H1 (cell line): ENCODE results near the gene ERCC1. TPM values are rescaled to one million over a fixed set of nuclear protein-coding genes. Genes with fewer than 3 reads are reported as not detected.
A peak's percentile ranks its signal among the peaks of the same experiment; 100 is the strongest.

Source experiments
- CTCF ChIA-PET: fragments of 300-600 bp; sonication (Branson Sonifier 250); formaldehyde crosslinking; loops from one replicate; lab custom pipeline; 2021; ENCODE audit not compliant: partially characterized antibody; lab: Charles Lee
- POLR2A ChIA-PET: fragments of 300-600 bp; sonication (Branson Sonifier 250); formaldehyde crosslinking; loops from one replicate; lab custom pipeline; 2021; ENCODE audit warnings: inconsistent platforms; ENCODE audit not compliant: partially characterized antibody; lab: Charles Lee
- DNase-seq, 2 experiments: peaks; one replicate each; pipeline versions ENCODE4 v3.0.0 to v3.0.0-alpha.2; 2010 to 2022; ENCODE audit warnings: low spot score in 2 of 2, low read depth in 1 of 2, mixed read lengths in 1 of 2
- FAIRE-seq: peaks from 2 replicates; lab custom pipeline; 2011; peaks lifted over from hg19 to GRCh38; lab: Jason Lieb, UNC
- H2AFZ ChIP-seq: 2 replicates; pipeline ENCODE4 v1.8.1; 2012; ENCODE audit warnings: low read length, inconsistent platforms
- H2AK5ac ChIP-seq: 2 replicates; pipeline ENCODE4 v1.6.1; 2013; ENCODE audit warnings: low read depth, low read length
- H2BK120ac ChIP-seq: replicated peaks from 2 replicates; pipeline ENCODE3; 2013; ENCODE audit warnings: low read depth, low read length, inconsistent platforms
- H2BK12ac ChIP-seq: 2 replicates; pipeline ENCODE4 v1.6.1; 2013; ENCODE audit warnings: low read depth, low read length
- H2BK15ac ChIP-seq: 2 replicates; pipeline ENCODE4 v1.6.1; 2013; ENCODE audit warnings: low read length
- H2BK20ac ChIP-seq: 2 replicates; pipeline ENCODE4 v1.6.1; 2013; ENCODE audit warnings: low read length
- H2BK5ac ChIP-seq: 2 replicates; pipeline ENCODE4 v1.6.1; 2013; ENCODE audit warnings: low read depth, low read length
- H3K14ac ChIP-seq: 2 replicates; pipeline ENCODE4 v1.6.1; 2013; ENCODE audit warnings: inconsistent platforms; ENCODE audit not compliant: insufficient read length
- H3K18ac ChIP-seq: 2 replicates; pipeline ENCODE4 v1.6.1; 2013; ENCODE audit warnings: low read length; ENCODE audit errors: extremely low read depth
- H3K23ac ChIP-seq: 2 replicates; pipeline ENCODE4 v1.6.1; 2013; ENCODE audit warnings: inconsistent platforms; ENCODE audit not compliant: insufficient read length
- H3K23me2 ChIP-seq: 2 replicates; pipeline ENCODE4 v1.6.1; 2013; ENCODE audit warnings: low read depth, low read length
- H3K27ac ChIP-seq: 2 replicates; pipeline ENCODE4 v1.6.1; 2011; ENCODE audit warnings: low read depth, low read length, inconsistent platforms
- H3K27me3 ChIP-seq, 4 experiments: replicated peaks in 1 of 4; 1 replicate in 1 of 4; 2 replicates in 3 of 4; pipeline versions ENCODE4 v1.6.1 to v1.8.1; 2011 to 2013; ENCODE audit warnings: low read length in 3 of 4, mild to moderate bottlenecking in 3 of 4, inconsistent platforms in 2 of 4, mixed read lengths in 2 of 4, moderate library complexity in 1 of 4; ENCODE audit not compliant: control insufficient read depth in 3 of 4, insufficient read depth in 3 of 4; ENCODE audit errors: extremely low read depth in 1 of 4
- H3K36me3 ChIP-seq, 4 experiments: 2 replicates each; pipeline versions ENCODE4 v1.6.1 to v1.8.1; 2011 to 2013; ENCODE audit warnings: mild to moderate bottlenecking in 4 of 4, low read length in 3 of 4, moderate library complexity in 2 of 4, control low read depth in 1 of 4, inconsistent platforms in 1 of 4; ENCODE audit not compliant: insufficient read depth in 4 of 4, control insufficient read depth in 2 of 4
- H3K4ac ChIP-seq: replicated peaks from 2 replicates; pipeline ENCODE3; 2013; ENCODE audit warnings: low read length, low read depth, mixed read lengths, inconsistent platforms; ENCODE audit not compliant: insufficient read length
- H3K4me1 ChIP-seq, 4 experiments: replicated peaks in 1 of 4; 1 replicate in 1 of 4; 2 replicates in 3 of 4; pipeline versions ENCODE4 v1.6.1 to v1.8.1; 2011 to 2013; ENCODE audit warnings: low read length in 3 of 4, inconsistent platforms in 2 of 4, mixed read lengths in 1 of 4; ENCODE audit not compliant: insufficient read depth in 4 of 4, control insufficient read depth in 3 of 4
- H3K4me2 ChIP-seq, 2 experiments: 2 replicates each; pipeline versions ENCODE4 v1.6.1 to v1.8.1; 2011 to 2013; ENCODE audit warnings: low read depth in 2 of 2, low read length in 2 of 2, control low read depth in 1 of 2, inconsistent platforms in 1 of 2, mild to moderate bottlenecking in 1 of 2; ENCODE audit not compliant: insufficient read depth in 1 of 2
- H3K4me3 ChIP-seq, 4 experiments: fragments of 200-600, 300-600 bp in 1 of 4; sonication (generic), shearing (Covaris generic), sonication (Bioruptor Twin) in 1 of 4; 2 replicates each; pipeline versions ENCODE4 v1.5.1 to v1.8.1; 2011 to 2016; ENCODE audit warnings: low read length in 4 of 4, low read depth in 3 of 4, control low read depth in 2 of 4, inconsistent platforms in 2 of 4, mild to moderate bottlenecking in 2 of 4, mixed read lengths in 1 of 4, moderate library complexity in 1 of 4; ENCODE audit not compliant: insufficient read depth in 2 of 4; ENCODE audit errors: extremely low read depth in 1 of 4
- H3K56ac ChIP-seq: replicated peaks from 2 replicates; pipeline ENCODE3; 2013; ENCODE audit warnings: low read depth, mild to moderate bottlenecking, mixed read lengths, low read length, inconsistent platforms; ENCODE audit not compliant: insufficient read length
- H3K79me1 ChIP-seq: 2 replicates; pipeline ENCODE4 v1.6.1; 2013; ENCODE audit warnings: low read depth, low read length, control low read depth
- H3K79me2 ChIP-seq, 2 experiments: 2 replicates each; pipeline versions ENCODE4 v1.6.1 to v1.8.1; 2012 to 2013; ENCODE audit warnings: low read length in 2 of 2, mild to moderate bottlenecking in 2 of 2, inconsistent platforms in 1 of 2; ENCODE audit not compliant: insufficient read depth in 2 of 2, control insufficient read depth in 1 of 2
- H3K9ac ChIP-seq, 4 experiments: replicated peaks in 1 of 4; 1 replicate in 1 of 4; 2 replicates in 3 of 4; pipeline versions ENCODE4 v1.6.1 to v1.8.1; 2011 to 2013; ENCODE audit warnings: low read depth in 3 of 4, low read length in 3 of 4, control low read depth in 2 of 4, mild to moderate bottlenecking in 2 of 4, moderate library complexity in 2 of 4, inconsistent platforms in 1 of 4; ENCODE audit errors: extremely low read depth in 1 of 4
- H3K9me3 ChIP-seq, 2 experiments: 2 replicates each; pipeline versions ENCODE4 v1.6.1 to v1.8.1; 2012 to 2013; ENCODE audit warnings: mild to moderate bottlenecking in 2 of 2, moderate library complexity in 2 of 2, control low read depth in 1 of 2, inconsistent platforms in 1 of 2, low read depth in 1 of 2, low read length in 1 of 2, mixed read lengths in 1 of 2; ENCODE audit not compliant: insufficient read depth in 2 of 2
- H4K20me1 ChIP-seq, 2 experiments: replicated peaks in 1 of 2; 2 replicates each; pipeline versions ENCODE3 to v1.8.1; 2011 to 2013; ENCODE audit warnings: inconsistent platforms in 2 of 2, low read length in 2 of 2, mild to moderate bottlenecking in 1 of 2; ENCODE audit not compliant: insufficient read depth in 2 of 2, control insufficient read depth in 1 of 2
- H4K5ac ChIP-seq: 2 replicates; pipeline ENCODE4 v1.6.1; 2013; ENCODE audit warnings: low read length, low read depth, mixed read lengths, inconsistent platforms; ENCODE audit not compliant: insufficient read length
- H4K8ac ChIP-seq: 2 replicates; pipeline ENCODE4 v1.8.0; 2013; ENCODE audit warnings: mild to moderate bottlenecking, moderate library complexity, low read length, inconsistent platforms; ENCODE audit not compliant: insufficient read depth; ENCODE audit errors: extremely low read depth
- H4K91ac ChIP-seq: replicated peaks from 2 replicates; pipeline ENCODE3; 2013; ENCODE audit warnings: low read length, mixed read lengths, inconsistent platforms; ENCODE audit not compliant: insufficient read length
- CBX5 ChIP-seq: fragments of 300-800, 300-1000 bp; sonication (generic); IDR thresholded peaks from 2 replicates; pipeline ENCODE4 v1.7.1; 2016; ENCODE audit warnings: antibody characterized with exemption, low read length, low read depth
- E2F6 ChIP-seq: IDR thresholded peaks from 2 replicates; pipeline ENCODE4 v1.6.1; 2012; ENCODE audit warnings: inconsistent platforms
- EP300 ChIP-seq, 2 experiments: IDR thresholded peaks; 1 replicate in 1 of 2; 2 replicates in 1 of 2; pipeline ENCODE4 v1.6.1; 2011 to 2012; ENCODE audit warnings: low read depth in 2 of 2, low read length in 2 of 2, mild to moderate bottlenecking in 2 of 2, borderline replicate concordance in 1 of 2, inconsistent platforms in 1 of 2, moderate library complexity in 1 of 2
- JUN ChIP-seq: IDR thresholded peaks from 2 replicates; pipeline ENCODE4 v1.6.1; 2011; ENCODE audit warnings: low read depth, mild to moderate bottlenecking, improper control_type of control experiment, low read length
- NANOG ChIP-seq: IDR thresholded peaks from 2 replicates; pipeline ENCODE4 v1.6.1; 2011; ENCODE audit warnings: low read length, low read depth, mild to moderate bottlenecking, inconsistent platforms; ENCODE audit not compliant: insufficient read depth, poor library complexity, severe bottlenecking
- RBBP5 ChIP-seq: IDR thresholded peaks from 2 replicates; pipeline ENCODE4 v1.7.1; 2012; ENCODE audit warnings: low read depth, mild to moderate bottlenecking, inconsistent platforms, low read length, moderate library complexity, borderline replicate concordance
- SP4 ChIP-seq: IDR thresholded peaks from 2 replicates; pipeline ENCODE4 v1.6.1; 2012; ENCODE audit warnings: low read length, inconsistent platforms
- TAF7 ChIP-seq: optimal IDR thresholded peaks from 2 replicates; pipeline ENCODE3; 2011; ENCODE audit warnings: low read depth, mild to moderate bottlenecking, inconsistent platforms, low read length, moderate library complexity, borderline replicate concordance
- TCF12 ChIP-seq: IDR thresholded peaks from 2 replicates; pipeline ENCODE4 v1.6.1; 2011; ENCODE audit warnings: low read depth, mild to moderate bottlenecking, low read length
- WGBS, 2 experiments: shearing (Covaris generic) in 1 of 2; methylation state at CpG; one replicate each; pipeline versions ENCODE4 v1.1.6 to v1.1.7; 2013 to 2015; ENCODE audit warnings: low lambda C conversion rate in 2 of 2, mixed read lengths in 2 of 2, inconsistent platforms in 1 of 2, low coverage in 1 of 2, missing lambda C conversion rate in 1 of 2; ENCODE audit not compliant: insufficient replicate concordance in 2 of 2, insufficient coverage in 1 of 2, insufficient read length in 1 of 2; ENCODE audit errors: extremely low coverage in 1 of 2, missing lambda C conversion rate in 1 of 2; 5-methylcytosine and 5-hydroxymethylcytosine counted together
- polyA plus RNA-seq, 7 experiments: library from polyadenylated mRNA; depleted of rRNA in 3 of 7; stranded (reverse) in 5 of 7; unstranded in 2 of 7; fragments of >200 nt in 5 of 7; fragments of 200-250 nt in 2 of 7; gene quantifications; 1 replicate in 5 of 7; 2 replicates in 1 of 7; 4 replicates in 1 of 7; pipeline versions ENCODE4 v1.2.1 to v1.2.3, GENCODE V29; 2011 to 2013; ENCODE audit warnings: missing spikeins in 2 of 7, mixed read lengths in 2 of 7
- total RNA-seq: library from RNA; stranded (reverse); fragmentation: NEBNext Ultra II Directional; extraction: Animal tissue kit (Norgen Biotek cat#: 25700); gene quantifications from 2 replicates; pipeline ENCODE4 v1.2.1, GENCODE V29; 2021

ERCC1 gene
- total and polyA plus RNA-seq, 2 of the 8 experiments (the other 6 are each of a cell fraction or from before 2014, with no cell fraction given) = 44.7 to 94.2 TPM

DNA sequence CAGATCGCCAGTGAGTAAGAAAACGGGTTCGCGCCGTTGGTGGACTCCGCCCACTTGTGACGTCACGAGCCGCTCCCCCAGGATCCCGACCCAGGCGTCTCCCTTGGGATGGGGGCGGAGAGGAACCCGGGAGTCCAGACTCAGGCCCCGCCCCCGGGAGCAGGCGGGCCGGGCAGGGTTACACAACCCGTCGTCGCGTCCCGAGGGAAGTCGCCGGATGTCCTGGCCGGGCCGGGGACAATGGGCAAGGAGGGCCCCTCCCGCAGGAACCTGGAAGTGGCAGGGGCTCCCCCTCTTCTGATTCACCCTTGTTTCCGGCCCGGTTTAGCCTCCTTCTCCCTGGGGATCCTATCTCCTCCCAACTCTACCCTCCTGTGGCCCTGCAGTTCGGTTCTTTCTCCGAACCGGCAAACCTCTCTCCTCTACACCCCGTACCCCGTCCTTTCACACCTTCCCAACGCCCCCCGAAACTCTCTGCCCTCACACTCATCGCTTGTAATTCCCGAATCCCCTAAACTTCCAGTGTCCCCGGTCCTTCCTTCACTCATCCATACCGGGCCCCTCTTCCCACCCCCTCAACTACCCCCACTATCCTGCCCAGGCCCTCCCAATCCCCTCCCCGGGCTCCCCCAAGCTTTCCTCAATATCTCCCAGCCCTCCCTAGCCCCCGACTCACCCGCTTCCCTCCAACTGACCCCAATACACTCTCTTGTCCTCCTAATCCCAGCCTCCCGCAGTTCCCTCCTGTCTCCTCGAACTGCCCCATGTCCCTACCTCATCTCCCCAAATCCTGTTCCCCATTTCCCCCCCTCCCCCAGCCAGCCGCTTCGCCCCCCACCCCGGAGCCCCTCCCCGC is 20.0 kb upstream of the ERCC1 start:
- Histone ChIP-seq H2BK15ac (peak overlapping the region; percentile 72; the same call in 1 of the 2 replicates), H3K23me2 (peaks cover 12% of the 10 kb centered on the region), H3K18ac (peak overlapping the region; percentile 38; the same call in 1 of the 2 replicates), H3K23ac (no peak overlapping the region), H3K79me1 (no peaks in the 10 kb centered on the region), H3K36me3 (no peaks in the 10 kb centered on the region), H3K4me2 (peak overlapping the region; percentile 77 to 97), H3K4me1 (peaks cover 6 to 17% (median 11%) of the 10 kb centered on the region in 4 experiments), H2AK5ac (peak overlapping the region; percentile 82; the same call in 1 of the 2 replicates), H3K79me2 (no peaks in the 10 kb centered on the region), H4K91ac (peak overlapping the region; percentile 83), H3K56ac (peak overlapping the region; percentile 55), H3K14ac (no peak overlapping the region), H4K5ac (no peak overlapping the region), H4K8ac (peak overlapping the region; percentile 94), H4K20me1 (no peaks in the 10 kb centered on the region), H2AFZ (peak overlapping the region; percentile 30; the same call in 1 of the 2 replicates), H3K4me3 (peak overlapping the region; percentile 38 to 84 (median 71)), H3K4ac (no peak overlapping the region), H3K9ac (peak overlapping the region in 3 of 4 experiments; percentile 59 to 82 (median 80); a peak in 6 of 7 replicates), H3K9me3 (no peaks in the 10 kb centered on the region), H2BK20ac (no peak overlapping the region), H2BK5ac (peak overlapping the region; percentile 95), H2BK12ac (peak overlapping the region; percentile 92; the same call in 1 of the 2 replicates), H3K27ac (peak overlapping the region; percentile 64), H3K27me3 (peaks cover 0 to 5% (median 2%) of the 10 kb centered on the region in 4 experiments; a peak in 3 of 7 replicates), H2BK120ac (no peak overlapping the region)
- 1% methylated on average over 35 of the region's 49 CpGs; no CpG with 5 or more reads in 1 of the 2 experiments for WGBS, 2 experiments
- FAIRE-seq = no peak
- ChIA-PET CTCF (interaction anchor here (21.2 kb wide), 1 partner anchor 31 kb away, joined by 760 read pairs; the partner anchor contains the start of gene FOSB), POLR2A (interaction anchor here (0.6 to 1.3 kb wide), 3 partner anchors 21 to 26 kb away, joined by 3 to 4 read pairs (median 3); partner anchors contain the start of gene FOSB)
- peak; percentile 76 to 98 for DNase-seq
- no peak for TF ChIP-seq TCF12
- peak; percentile 71; the same call in 1 of the 2 replicates for TF ChIP-seq RBBP5
- TF ChIP-seq EP300 (IDR thresholded peaks at IDR 0.05; ENCODE audit: borderline replicate concordance in 1 of 2, low read depth in 2 of 2, low read length in 2 of 2) = no peak; a peak in 1 of 3 replicates
- no peak for TF ChIP-seq CBX5
- TF ChIP-seq TAF7 = no peak
- no peak for TF ChIP-seq NANOG
- TF ChIP-seq E2F6 = peak; percentile 18; the same call in 1 of the 2 replicates
- TF ChIP-seq JUN = no peak
- no peak for TF ChIP-seq SP4
